DMS153 treated with DMSO at 0.1 percent for 48 hours (cell line): Measurements from ENCODE around the gene NEURL2.
"Not testable (repeated sequence)": the region's sequence is repeated elsewhere in the genome, so short reads cannot be mapped to it uniquely, and the experiment has no call there.

Experiments used
- DNase-seq: peaks from one replicate; lab custom pipeline; 2025; ENCODE audit not compliant: unreplicated experiment; lab: John Stamatoyannopoulos, UW

The NEURL2 gene, protein sequence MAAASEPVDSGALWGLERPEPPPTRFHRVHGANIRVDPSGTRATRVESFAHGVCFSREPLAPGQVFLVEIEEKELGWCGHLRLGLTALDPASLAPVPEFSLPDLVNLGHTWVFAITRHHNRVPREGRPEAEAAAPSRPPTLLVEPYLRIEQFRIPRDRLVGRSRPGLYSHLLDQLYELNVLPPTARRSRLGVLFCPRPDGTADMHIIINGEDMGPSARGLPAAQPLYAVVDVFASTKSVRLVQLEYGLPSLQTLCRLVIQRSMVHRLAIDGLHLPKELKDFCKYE

DNA sequence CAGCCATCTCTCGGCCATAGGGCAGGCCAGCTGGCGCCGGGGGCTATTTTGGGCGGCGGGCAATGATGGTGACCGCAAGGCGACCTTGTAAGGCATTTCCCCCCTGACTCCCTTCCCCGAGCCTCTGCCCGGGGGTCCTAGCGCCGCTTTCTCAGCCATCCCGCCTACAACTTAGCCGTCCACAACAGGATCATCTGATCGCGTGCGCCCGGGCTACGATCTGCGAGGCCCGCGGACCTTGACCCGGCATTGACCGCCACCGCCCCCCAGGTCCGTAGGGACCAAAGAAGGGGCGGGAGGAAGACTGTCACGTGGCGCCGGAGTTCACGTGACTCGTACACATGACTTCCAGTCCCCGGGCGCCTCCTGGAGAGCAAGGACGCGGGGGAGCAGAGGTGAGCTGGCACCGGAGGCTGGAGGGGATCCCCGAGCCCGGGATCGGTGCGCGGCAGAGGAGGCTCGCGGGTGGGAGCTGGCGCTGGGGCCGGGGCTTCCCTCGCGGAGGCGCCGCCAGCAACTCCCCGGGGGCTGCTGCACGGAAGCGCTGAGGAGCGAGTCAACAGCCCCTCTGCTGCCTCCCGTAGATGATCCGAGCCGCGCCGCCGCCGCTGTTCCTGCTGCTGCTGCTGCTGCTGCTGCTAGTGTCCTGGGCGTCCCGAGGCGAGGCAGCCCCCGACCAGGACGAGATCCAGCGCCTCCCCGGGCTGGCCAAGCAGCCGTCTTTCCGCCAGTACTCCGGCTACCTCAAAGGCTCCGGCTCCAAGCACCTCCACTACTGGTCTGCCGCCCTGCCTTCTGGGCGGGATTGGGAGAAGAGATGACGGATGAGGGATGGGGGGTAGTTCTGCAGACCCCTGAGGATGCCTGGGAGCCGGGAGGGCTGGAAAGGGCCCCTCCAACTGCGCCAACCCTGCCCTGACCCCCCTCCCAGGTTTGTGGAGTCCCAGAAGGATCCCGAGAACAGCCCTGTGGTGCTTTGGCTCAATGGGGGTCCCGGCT, at the start of gene NEURL2, which contains the start of gene CTSA:
Gene NEURL2, minus strand, starts transcription at position 224 of the 999 bp plus-strand sequence. Its CDS starts 217 bp downstream, at position 7.
Gene CTSA, plus strand, starts transcription at position 351 of the 999 bp plus-strand sequence. Its CDS starts 234 bp downstream, at position 585.
- DNase-seq: peak; percentile 72

GRCh38 chr20:45940469-45940868, 49.5 kb upstream of the NEURL2 start:
- DNase-seq: no peak

- DNase-seq: no peak
Observed at GRCh38 chr20:45940053-45940452, 49.0 kb upstream of the NEURL2 start.

GRCh38 chr20:45938727-45939438, 47.9 kb upstream of the NEURL2 start:
- DNase-seq: no peak

- no peak for DNase-seq
Observed at GRCh38 chr20:45937765-45938164, 46.8 kb upstream of the NEURL2 start.

- no peak for DNase-seq
Observed at GRCh38 chr20:45935416-45936046, 44.5 kb upstream of the NEURL2 start.

GRCh38 chr20:45934586-45935415, 43.8 kb upstream of the NEURL2 start, which contains the start of gene PCIF1:
TSS of gene PCIF1 (plus strand) at chr20:45934683. CDS start at chr20:45939000, 4,317 bp downstream.
- DNase-seq: peak; percentile 87

- DNase-seq: no peak
Observed at GRCh38 chr20:45934046-45934585, 43.1 kb upstream of the NEURL2 start.

- DNase-seq: peak; percentile 84
Observed at GRCh38 chr20:45933266-45934045, 42.4 kb upstream of the NEURL2 start.

DNA sequence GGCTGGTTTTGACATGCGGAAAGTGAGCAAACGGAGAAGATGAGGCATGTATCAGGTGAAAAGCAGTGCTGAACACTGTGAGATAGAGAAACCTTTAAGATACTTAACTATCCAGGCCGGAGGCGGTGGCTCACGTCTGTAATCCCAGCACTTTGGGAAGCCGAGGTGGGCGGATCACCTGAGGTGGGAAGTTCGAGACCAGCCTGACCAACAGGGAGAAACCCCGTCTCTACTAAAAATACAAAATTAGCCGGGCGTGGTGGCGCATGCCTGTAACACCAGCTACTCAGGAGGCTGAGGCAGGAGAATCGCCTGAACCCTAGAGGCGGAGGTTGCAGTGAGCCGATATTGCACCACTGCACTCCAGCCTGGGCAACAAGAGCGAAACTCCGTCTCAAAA, 40.7 kb upstream of the NEURL2 start:
- DNase-seq: not testable (repeated sequence)

DNA sequence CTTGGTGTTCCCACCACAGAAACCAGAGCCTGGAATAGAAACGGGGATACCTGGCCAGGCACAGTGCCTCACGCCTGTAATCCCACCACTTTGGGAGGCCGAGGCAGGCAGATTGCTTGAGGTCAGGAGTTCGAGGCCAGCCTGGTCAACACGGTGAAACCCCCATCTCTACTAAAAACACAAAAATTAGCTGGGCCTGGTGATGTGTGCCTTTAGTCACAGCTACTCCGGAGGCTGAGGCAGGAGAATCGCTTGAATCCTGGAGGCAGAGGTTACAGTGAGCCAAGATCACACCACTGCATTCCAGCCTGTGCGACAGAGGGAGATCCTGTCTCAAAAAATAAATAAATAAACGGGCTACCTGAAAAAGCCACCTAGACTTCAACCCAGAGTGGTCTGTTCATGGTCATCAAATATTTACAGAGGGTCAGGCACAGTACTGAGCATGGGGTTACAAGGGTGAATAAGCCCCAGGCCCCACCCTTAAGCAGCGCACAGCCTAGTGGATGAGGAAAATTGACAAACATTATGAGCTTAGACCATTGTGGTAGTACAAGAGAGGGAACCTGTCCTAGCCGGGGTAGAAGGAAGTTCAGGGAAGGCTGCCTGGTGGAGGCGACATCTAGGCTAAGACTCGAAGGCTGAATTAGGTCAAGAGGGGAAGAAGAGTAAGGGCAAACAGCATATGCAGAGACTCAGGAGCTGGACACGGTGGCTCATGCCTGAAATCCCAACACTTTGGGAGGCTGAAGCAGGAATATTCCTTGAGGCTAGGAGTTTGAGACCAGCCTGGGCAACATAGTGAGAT, 36.3 kb upstream of the NEURL2 start:
- no peak for DNase-seq

DNA sequence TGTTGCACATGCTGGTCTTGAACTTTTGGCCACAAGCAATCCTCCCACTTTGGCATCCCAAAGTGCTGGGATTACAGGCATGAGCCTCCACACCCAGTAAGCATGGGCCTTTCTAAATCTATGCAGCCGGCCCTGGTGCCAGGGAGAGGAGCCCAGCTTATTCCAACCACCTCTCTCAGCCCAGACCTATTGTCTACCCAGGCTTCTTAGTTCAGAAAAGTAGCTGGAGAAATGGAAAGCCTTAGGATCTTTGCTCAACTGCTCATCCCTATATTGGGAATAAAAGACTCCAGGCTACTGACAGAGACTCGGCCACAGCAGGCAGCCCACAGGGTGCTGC, 35.7 kb upstream of the NEURL2 start:
- DNase-seq: no peak

DNA sequence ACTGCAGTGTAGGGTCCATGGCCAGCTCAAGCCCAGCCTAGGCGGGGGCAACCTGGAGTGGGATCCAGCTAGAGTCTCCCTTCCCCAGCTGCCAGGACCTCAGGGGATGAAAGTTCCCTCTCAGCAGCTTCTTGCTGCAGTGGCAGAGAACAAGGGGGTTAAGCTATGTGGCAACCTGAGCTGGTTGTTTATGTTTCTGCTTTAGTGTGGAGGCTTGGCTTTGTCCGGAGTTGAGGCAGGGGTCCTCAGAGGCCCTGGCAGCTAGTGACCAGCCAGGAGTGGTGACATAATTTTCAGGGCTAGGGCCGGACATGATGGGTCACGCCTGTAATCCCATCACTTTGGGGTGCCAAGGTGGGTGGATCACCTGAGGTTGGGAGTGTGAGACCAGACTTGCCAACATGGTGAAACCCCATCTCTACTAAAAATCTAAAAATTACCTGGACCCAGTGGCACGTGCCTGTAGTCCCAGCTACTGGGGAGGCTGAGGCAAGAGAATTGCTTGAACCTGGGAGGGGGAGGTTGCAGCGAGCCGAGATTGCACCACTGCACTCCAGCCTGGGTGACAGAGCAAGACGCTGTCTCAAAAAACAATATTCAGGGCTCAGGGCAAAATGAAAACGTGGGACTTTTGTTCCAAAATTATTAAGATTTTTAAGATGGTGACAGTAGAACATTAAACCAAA, 35.0 kb upstream of the NEURL2 start:
- no peak for DNase-seq

DNA sequence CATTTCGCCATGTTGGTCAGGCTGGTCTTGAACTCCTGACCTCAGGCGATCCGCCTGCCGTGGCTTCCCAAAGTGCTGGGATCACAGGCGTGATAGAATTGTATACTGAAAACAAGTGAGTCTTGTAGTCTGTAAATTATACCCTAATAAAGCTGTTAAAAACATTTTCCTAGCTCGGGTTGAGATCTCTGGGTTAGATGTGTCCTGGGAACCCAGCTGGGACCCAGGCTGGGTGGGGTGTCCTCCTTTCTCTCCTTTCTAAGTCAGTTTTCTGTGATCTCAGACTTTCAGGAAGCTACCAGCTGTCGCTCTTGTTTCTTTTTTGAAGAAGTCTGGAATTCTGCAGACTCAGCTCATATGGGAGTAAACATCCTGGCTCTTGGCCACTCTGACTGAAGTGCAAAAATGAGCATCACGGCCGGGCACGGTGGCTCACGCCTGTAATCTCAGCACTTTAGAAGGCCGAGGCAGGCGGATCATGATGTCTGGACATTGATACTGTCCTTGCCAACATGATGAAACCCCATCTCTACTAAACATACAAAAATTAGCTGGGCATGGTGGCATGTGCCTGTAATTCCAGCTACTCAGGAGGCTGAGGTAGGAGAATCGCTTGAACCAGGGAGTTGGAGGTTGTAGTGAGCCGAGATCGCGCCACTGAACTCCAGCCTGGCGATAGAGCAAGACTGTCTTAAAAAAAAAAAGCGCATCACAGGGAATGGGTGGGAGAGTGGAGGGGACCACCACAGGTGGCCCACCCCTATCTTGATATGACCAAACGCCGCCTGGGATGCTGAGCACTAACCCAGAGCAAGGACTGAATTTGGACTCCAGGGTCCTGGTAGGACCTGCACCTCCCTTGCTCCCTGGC, 33.6 kb upstream of the NEURL2 start:
- no peak for DNase-seq

DNA sequence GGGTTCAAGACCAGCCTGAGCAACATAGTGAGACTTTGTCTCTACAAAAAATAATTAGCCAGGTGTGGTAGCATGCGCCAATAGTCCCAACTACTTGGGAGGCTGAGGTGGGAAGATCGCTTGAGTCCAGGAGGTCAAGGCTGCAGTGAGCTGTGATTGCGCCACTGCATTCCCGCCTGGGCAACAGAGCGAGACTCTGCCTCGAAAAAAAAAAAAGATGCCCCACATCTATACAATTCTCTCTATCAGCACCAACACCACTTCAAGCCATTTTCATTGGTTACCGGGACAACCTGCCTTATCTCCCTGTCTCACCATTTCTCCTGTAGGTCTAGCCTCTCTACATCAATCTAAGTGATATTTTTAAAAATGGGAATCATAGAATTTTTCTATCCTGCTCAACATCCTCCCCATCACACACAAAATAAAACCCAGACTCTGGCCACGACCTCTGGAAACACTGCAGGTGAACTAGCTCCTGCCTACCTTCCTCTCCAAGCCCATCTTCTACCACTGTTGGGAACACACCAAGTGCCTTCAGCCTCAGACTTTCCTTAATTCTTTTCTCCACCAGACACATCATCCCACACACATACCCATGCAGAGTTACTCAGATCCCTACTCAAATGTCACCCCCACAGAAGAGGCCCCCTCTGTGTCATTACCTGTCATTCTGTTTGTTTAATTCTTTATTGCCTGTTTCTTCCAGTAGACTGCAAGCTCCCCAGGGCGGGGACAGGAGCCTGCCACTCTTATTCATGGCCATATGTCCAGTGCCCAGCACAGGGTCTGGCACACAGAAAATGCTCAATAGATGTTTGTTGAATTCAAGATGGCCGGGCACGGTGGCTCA, 30.6 kb upstream of the NEURL2 start:
- DNase-seq: no peak
